A549 (cell line): ENCODE data around the gene CCDC97. TPM values are rescaled to one million over a fixed set of nuclear protein-coding genes. Genes with fewer than 3 reads are reported as not detected.

ENCODE experiments used
- ATAC-seq, 2 experiments: fragments of 200-7000 bp in 1 of 2; fragments of >200 bp in 1 of 2; cut with Nextera tagmentation in 1 of 2; cut with Tn5 transposase in 1 of 2; 3 replicates each; pipeline versions ENCODE4 v1.8.0 to v1.9.1; 2018 to 2020; ENCODE audit warnings: mild to moderate bottlenecking in 1 of 2, moderate library complexity in 1 of 2
- CTCF ChIA-PET: fragments of 300-600 bp; sonication (Branson Sonifier 250); formaldehyde crosslinking; extraction: SDS; loops from one replicate; lab custom pipeline; 2021; ENCODE audit warnings: antibody characterized with exemption, inconsistent platforms; lab: Yijun Ruan, JAX
- POLR2A ChIA-PET: fragments of 350-600 bp; formaldehyde crosslinking; extraction: SDS; loops from one replicate; lab custom pipeline; 2021; ENCODE audit warnings: antibody characterized with exemption, inconsistent platforms; lab: Yijun Ruan, JAX
- DNase-seq, 2 experiments: peaks; one replicate each; pipeline versions ENCODE4 v3.0.0 to v3.0.0-alpha.2; 2011 to 2016; ENCODE audit warnings: low read depth in 1 of 2, low spot score in 1 of 2
- FAIRE-seq: peaks from 2 replicates; lab custom pipeline; 2011; peaks lifted over from hg19 to GRCh38; lab: Jason Lieb, UNC
- H3K27ac ChIP-seq, 2 experiments: fragments of >200 bp; sonication (Bioruptor Twin); formaldehyde crosslinking; 3 replicates each; pipeline ENCODE4 v1.5.1; 2016 to 2017
- H3K4me1 ChIP-seq: fragments of >200 bp; sonication (Bioruptor Twin); formaldehyde crosslinking; 3 replicates; pipeline ENCODE4 v1.6.1; 2016
- H3K4me2 ChIP-seq: fragments of >200 bp; sonication (Bioruptor Twin); formaldehyde crosslinking; 3 replicates; pipeline ENCODE4 v1.6.1; 2016
- H3K4me3 ChIP-seq: fragments of >200 bp; sonication (Bioruptor Twin); formaldehyde crosslinking; 3 replicates; pipeline ENCODE4 v1.5.1; 2016
- H3K9me3 ChIP-seq: fragments of >200 bp; sonication (Bioruptor Twin); formaldehyde crosslinking; 3 replicates; pipeline ENCODE4 v1.6.1; 2016
- BHLHE40 ChIP-seq: IDR thresholded peaks from 2 replicates; pipeline ENCODE4 v1.6.1; 2012; ENCODE audit warnings: low read depth, low read length, inconsistent platforms
- ESRRA ChIP-seq: fragments of 150-350 bp; IDR thresholded peaks from 2 replicates; pipeline ENCODE4 v1.6.1; 2014; ENCODE audit warnings: mild to moderate bottlenecking, low read length, borderline replicate concordance
- GATA3 ChIP-seq: IDR thresholded peaks from 2 replicates; pipeline ENCODE4 v1.6.1; 2012; ENCODE audit warnings: borderline replicate concordance
- JUN ChIP-seq, 2 experiments: fragments of >200 bp; sonication (Bioruptor Twin); formaldehyde crosslinking; IDR thresholded peaks; 2 replicates in 1 of 2; 3 replicates in 1 of 2; pipeline ENCODE4 v1.6.1; 2016 to 2017
- KDM1A ChIP-seq: fragments of 200-600 bp; sonication (generic); IDR thresholded peaks from 2 replicates; pipeline ENCODE4 v1.6.1; 2016; ENCODE audit warnings: low read depth, mild to moderate bottlenecking
- MAFK ChIP-seq: fragments of 450-650 bp; IDR thresholded peaks from 2 replicates; pipeline ENCODE4 v1.6.1; 2014; ENCODE audit not compliant: partially characterized antibody
- PBX3 ChIP-seq: IDR thresholded peaks from 2 replicates; pipeline ENCODE4 v1.6.1; 2012
- POLR2A ChIP-seq: IDR thresholded peaks from 2 replicates; pipeline ENCODE4 v1.6.1; 2012; ENCODE audit warnings: mild to moderate bottlenecking, low read length
- POLR2AphosphoS2 ChIP-seq: conservative IDR thresholded peaks from 2 replicates; pipeline ENCODE4 v1.6.1; 2012; ENCODE audit warnings: low read length, improper control_type of control experiment, inconsistent platforms
- RAD21 ChIP-seq, 2 experiments: fragments of >200 bp in 1 of 2; sonication (Bioruptor Twin) in 1 of 2; formaldehyde crosslinking in 1 of 2; IDR thresholded peaks in 1 of 2; conservative IDR thresholded peaks in 1 of 2; 2 replicates in 1 of 2; 3 replicates in 1 of 2; pipeline ENCODE4 v1.6.1; 2012 to 2018; ENCODE audit warnings: inconsistent platforms in 1 of 2
- REST ChIP-seq: fragments of 200-600 bp; sonication (generic); IDR thresholded peaks from 2 replicates; pipeline ENCODE4 v1.6.1; 2016; ENCODE audit warnings: antibody characterized with exemption, mild to moderate bottlenecking, moderate library complexity
- SREBF2 ChIP-seq: fragments of 450-650 bp; IDR thresholded peaks from 2 replicates; pipeline ENCODE4 v1.6.1; 2014; ENCODE audit warnings: mild to moderate bottlenecking, moderate library complexity
- USF2 ChIP-seq: fragments of 450-650 bp; IDR thresholded peaks from 2 replicates; pipeline ENCODE4 v1.6.1; 2014; ENCODE audit warnings: antibody characterized with exemption
- ZSCAN20 ChIP-seq: fragments of 250-450 bp; sonication (Bioruptor Pico); IDR thresholded peaks from 2 replicates; pipeline ENCODE4 v1.8.0; 2022; ENCODE audit warnings: mild to moderate bottlenecking, moderate library complexity
- WGBS: methylation state at CpG from one replicate; pipeline ENCODE4 v1.1.6; 2017; ENCODE audit errors: missing lambda C conversion rate; 5-methylcytosine and 5-hydroxymethylcytosine counted together
- polyA plus RNA-seq, 4 experiments: library from polyadenylated mRNA; depleted of rRNA in 3 of 4; stranded (reverse); fragments of >200 nt; fragmentation: RNase III in 1 of 4; extraction: RNeasy Plus Mini Kit Qiagen cat#74134 plus additional on column Dnase treatment in 1 of 4; gene quantifications; 2 replicates in 3 of 4; 3 replicates in 1 of 4; pipeline ENCODE4 v1.2.3, GENCODE V29; 2011 to 2017

CCDC97 gene
- polyA plus RNA-seq, 2 of the 4 experiments (the other 2 are of a cell fraction) = 18.7 to 26.8 TPM

GRCh38 chr19:41304706-41305483 is 5.1 kb upstream of the CCDC97 start:
- DNase-seq (no peak), ATAC-seq (no peak), FAIRE-seq (no peak)
- WGBS = 95% methylated on average over 4 of the region's 4 CpGs
- Histone ChIP-seq H3K4me1 (peaks cover 14% of the 10 kb centered on the region), H3K4me2 (no peak overlapping the region), H3K4me3 (no peak overlapping the region), H3K27ac (no peak overlapping the region), H3K9me3 (no peaks in the 10 kb centered on the region)
- TF ChIP-seq PBX3 (no peak), KDM1A (0 out of 2 replicates have a peak, but pooled peaks have one; percentile 46), MAFK (no peak), BHLHE40 (no peak), POLR2AphosphoS2 (peak; percentile 11; the same call in 1 of the 2 replicates), SREBF2 (no peak), USF2 (no peak)
- CTCF ChIA-PET = interaction anchor here (0.5 to 19.5 kb wide), 12 partner anchors 15 to 641 kb away, joined by 3 to 598 read pairs (median 8); partner anchors contain the start of genes HNRNPUL1 and TGFB1
- POLR2A ChIA-PET = interaction anchor here (4.4 kb wide), 1 partner anchor 41 kb away, joined by 28 read pairs; the partner anchor contains the start of gene HNRNPUL1

GRCh38 chr19:41305927-41306793 is 3.8 kb upstream of the CCDC97 start:
- peaks cover 17% of the 10 kb centered on the region for H3K4me1 ChIP-seq
- TF ChIP-seq JUN (IDR thresholded peaks at IDR 0.05) (0 out of 5 replicates have a peak, but pooled peaks of 1 of the 2 experiments have one; percentile 29), RAD21 (conservative IDR thresholded peaks at IDR 0.05 in 1 of 2, IDR thresholded peaks at IDR 0.05 in 1 of 2) (no peak), GATA3 (no peak), POLR2AphosphoS2 (0 out of 2 replicates have a peak, but pooled peaks have one; percentile 20), POLR2A (no peak), ZSCAN20 (no peak), ESRRA (no peak), REST (peak; percentile 66; the same call in 1 of the 2 replicates)
- FAIRE-seq (no peak), ATAC-seq (no peak), DNase-seq (no peak)
- WGBS = 89% methylated on average over 13 of the region's 13 CpGs
- ChIA-PET CTCF (interaction anchor here (0.5 to 19.5 kb wide), 14 partner anchors 14 to 702 kb away, joined by 3 to 598 read pairs (median 4); partner anchors contain the start of genes HNRNPUL1 and TGFB1), POLR2A (interaction anchor here (3.2 to 4.4 kb wide), 2 partner anchors 42 to 102 kb away, joined by 20 to 28 read pairs; partner anchors contain the start of gene HNRNPUL1)
- H3K27ac ChIP-seq = no peak overlapping the region
- H3K4me2 ChIP-seq = no peak overlapping the region
- H3K4me3 ChIP-seq = no peak overlapping the region
- no peaks in the 10 kb centered on the region for H3K9me3 ChIP-seq
